OCI-LY7 (cell line): ENCODE measurements around the gene GLIS1. TPM values are rescaled to one million over a fixed set of nuclear protein-coding genes. Genes with fewer than 3 reads are reported as not detected.

Source experiments
- BruUV-seq: library from RNA; stranded (reverse); fragments of 400-500 nt; replicated peaks from 2 replicates; lab custom pipeline; 2021; lab: Mats Ljungman, UMichigan
- CTCF ChIA-PET: fragments of 300-600 bp; sonication (Branson Sonifier 250); formaldehyde crosslinking; loops from one replicate; lab custom pipeline; 2022; ENCODE audit warnings: antibody characterized with exemption; ENCODE audit not compliant: unreplicated experiment; lab: Charles Lee
- POLR2A ChIA-PET: fragments of 300-600 bp; sonication (Branson Sonifier 250); formaldehyde crosslinking; loops from one replicate; lab custom pipeline; 2022; ENCODE audit warnings: antibody characterized with exemption; lab: Charles Lee
- DNase-seq: peaks from one replicate; pipeline ENCODE4 v3.0.0-alpha.2; 2015; ENCODE audit warnings: low spot score
- H2AFZ ChIP-seq: fragments of 200-600 bp; sonication (generic), shearing (Covaris generic); 2 replicates; pipeline ENCODE4 v1.6.1; 2014; ENCODE audit warnings: mild to moderate bottlenecking, antibody characterized with exemption, low read length, moderate library complexity
- H3K27ac ChIP-seq: fragments of 200-600 bp; sonication (generic); 2 replicates; pipeline ENCODE4 v1.5.1; 2014; ENCODE audit warnings: mixed run types, low read depth, mild to moderate bottlenecking, moderate library complexity, low read length, inconsistent platforms; ENCODE audit not compliant: poor library complexity, severe bottlenecking
- H3K36me3 ChIP-seq: fragments of 200-600 bp; sonication (generic); 2 replicates; pipeline ENCODE4 v1.6.1; 2014; ENCODE audit warnings: mild to moderate bottlenecking, antibody characterized with exemption, low read length, moderate library complexity, mixed read lengths; ENCODE audit not compliant: insufficient read depth
- H3K4me1 ChIP-seq: fragments of 200-600 bp; sonication (generic); 2 replicates; pipeline ENCODE4 v1.5.1; 2014; ENCODE audit warnings: mild to moderate bottlenecking, low read length; ENCODE audit not compliant: insufficient read depth, poor library complexity, severe bottlenecking
- H3K4me2 ChIP-seq: fragments of 200-600 bp; sonication (generic); 2 replicates; pipeline ENCODE4 v1.6.1; 2014; ENCODE audit warnings: mild to moderate bottlenecking, low read length
- H3K4me3 ChIP-seq: fragments of 200-600 bp; sonication (generic); 2 replicates; pipeline ENCODE4 v1.5.1; 2014; ENCODE audit warnings: mild to moderate bottlenecking, low read depth, low read length; ENCODE audit not compliant: poor library complexity, severe bottlenecking
- H3K79me2 ChIP-seq: fragments of 200-600 bp; sonication (generic); 2 replicates; pipeline ENCODE4 v1.6.1; 2016; ENCODE audit warnings: low read depth, mild to moderate bottlenecking, low read length, moderate library complexity, mixed read lengths; ENCODE audit not compliant: insufficient read depth
- H3K9me2 ChIP-seq: fragments of 200-600 bp; sonication (generic); 2 replicates; pipeline ENCODE4 v1.6.1; 2016; ENCODE audit warnings: mild to moderate bottlenecking, low read length, mixed read lengths; ENCODE audit not compliant: insufficient read depth
- H3K9me3 ChIP-seq: fragments of 200-600 bp; sonication (generic); 2 replicates; pipeline ENCODE4 v1.6.1; 2014; ENCODE audit warnings: mild to moderate bottlenecking, mixed run types, low read length, mixed read lengths
- H4K20me1 ChIP-seq: fragments of 200-600 bp; sonication (generic); 2 replicates; pipeline ENCODE4 v1.6.1; 2014; ENCODE audit warnings: mild to moderate bottlenecking, antibody characterized with exemption, low read length, moderate library complexity, mixed read lengths; ENCODE audit not compliant: insufficient read depth
- EZH2phosphoT487 ChIP-seq: fragments of 200-600 bp; sonication (generic); IDR thresholded peaks from 2 replicates; pipeline ENCODE4 v1.6.1; 2018; ENCODE audit warnings: low read depth, borderline replicate concordance, mild to moderate bottlenecking, mixed run types, antibody characterized with exemption, low read length, moderate library complexity, mixed read lengths
- intact Hi-C: fragments of 100-400 bp; cut with micrococcal nuclease; formaldehyde crosslinking; loops from one replicate; pipeline ENCODE4 v1.10.0; 2022; ENCODE audit not compliant: unreplicated experiment
- total RNA-seq, 2 experiments: library from RNA; depleted of rRNA in 1 of 2; stranded (reverse); fragments of >200 nt in 1 of 2; shearing (Covaris generic) in 1 of 2; gene quantifications; 2 replicates each; pipeline ENCODE4 v1.2.3, GENCODE V29; 2014 to 2022
- TF ChIP-seq, protein P1 (sequence below): fragments of 200-600 bp; sonication (generic); conservative IDR thresholded peaks from 2 replicates; pipeline ENCODE4 v1.5.1; 2014; ENCODE audit warnings: mild to moderate bottlenecking, antibody characterized with exemption, low read length, moderate library complexity, mixed read lengths

Gene GLIS1
- total RNA-seq, 2 experiments from 2014 or later: not detected

GRCh38 chr1:53710584-53710983 is 28.4 kb downstream of the GLIS1 start:
- H4K20me1 ChIP-seq: no peaks in the 10 kb centered on the region
- no peaks in the 10 kb centered on the region for H3K9me3 ChIP-seq
- H3K4me2 ChIP-seq: no peak overlapping the region
- no TSS peak for BruUV-seq
- ChIA-PET POLR2A (no interaction called here), CTCF (no interaction called here)
- no peak overlapping the region for H2AFZ ChIP-seq
- TF ChIP-seq, protein P1, sequence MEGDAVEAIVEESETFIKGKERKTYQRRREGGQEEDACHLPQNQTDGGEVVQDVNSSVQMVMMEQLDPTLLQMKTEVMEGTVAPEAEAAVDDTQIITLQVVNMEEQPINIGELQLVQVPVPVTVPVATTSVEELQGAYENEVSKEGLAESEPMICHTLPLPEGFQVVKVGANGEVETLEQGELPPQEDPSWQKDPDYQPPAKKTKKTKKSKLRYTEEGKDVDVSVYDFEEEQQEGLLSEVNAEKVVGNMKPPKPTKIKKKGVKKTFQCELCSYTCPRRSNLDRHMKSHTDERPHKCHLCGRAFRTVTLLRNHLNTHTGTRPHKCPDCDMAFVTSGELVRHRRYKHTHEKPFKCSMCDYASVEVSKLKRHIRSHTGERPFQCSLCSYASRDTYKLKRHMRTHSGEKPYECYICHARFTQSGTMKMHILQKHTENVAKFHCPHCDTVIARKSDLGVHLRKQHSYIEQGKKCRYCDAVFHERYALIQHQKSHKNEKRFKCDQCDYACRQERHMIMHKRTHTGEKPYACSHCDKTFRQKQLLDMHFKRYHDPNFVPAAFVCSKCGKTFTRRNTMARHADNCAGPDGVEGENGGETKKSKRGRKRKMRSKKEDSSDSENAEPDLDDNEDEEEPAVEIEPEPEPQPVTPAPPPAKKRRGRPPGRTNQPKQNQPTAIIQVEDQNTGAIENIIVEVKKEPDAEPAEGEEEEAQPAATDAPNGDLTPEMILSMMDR: no peak
- no peak for TF ChIP-seq EZH2phosphoT487
- no peaks in the 10 kb centered on the region for H3K4me1 ChIP-seq
- H3K36me3 ChIP-seq: no peaks in the 10 kb centered on the region
- no peaks in the 10 kb centered on the region for H3K79me2 ChIP-seq
- H3K27ac ChIP-seq: no peak overlapping the region
- no peak for DNase-seq
- intact Hi-C loops: no loop called here
- no peaks in the 10 kb centered on the region for H3K9me2 ChIP-seq
- H3K4me3 ChIP-seq: no peak overlapping the region

- ChIA-PET CTCF (no interaction called here), POLR2A (no interaction called here)
- H3K36me3 ChIP-seq: no peaks in the 10 kb centered on the region
- no peak for DNase-seq
- TF ChIP-seq, protein P1: no peak
- no peak for TF ChIP-seq EZH2phosphoT487
- H3K4me2 ChIP-seq: no peak overlapping the region
- no peak overlapping the region for H3K27ac ChIP-seq
- BruUV-seq: no TSS peak
- H3K4me1 ChIP-seq: no peaks in the 10 kb centered on the region
- H3K79me2 ChIP-seq: no peaks in the 10 kb centered on the region
- no peak overlapping the region for H2AFZ ChIP-seq
- intact Hi-C loops: no loop called here
- H3K9me2 ChIP-seq: no peaks in the 10 kb centered on the region
- no peak overlapping the region for H3K4me3 ChIP-seq
- H3K9me3 ChIP-seq: no peaks in the 10 kb centered on the region
- no peaks in the 10 kb centered on the region for H4K20me1 ChIP-seq
Measured at GRCh38 chr1:53708687-53709086, 30.3 kb downstream of the GLIS1 start.

DNA sequence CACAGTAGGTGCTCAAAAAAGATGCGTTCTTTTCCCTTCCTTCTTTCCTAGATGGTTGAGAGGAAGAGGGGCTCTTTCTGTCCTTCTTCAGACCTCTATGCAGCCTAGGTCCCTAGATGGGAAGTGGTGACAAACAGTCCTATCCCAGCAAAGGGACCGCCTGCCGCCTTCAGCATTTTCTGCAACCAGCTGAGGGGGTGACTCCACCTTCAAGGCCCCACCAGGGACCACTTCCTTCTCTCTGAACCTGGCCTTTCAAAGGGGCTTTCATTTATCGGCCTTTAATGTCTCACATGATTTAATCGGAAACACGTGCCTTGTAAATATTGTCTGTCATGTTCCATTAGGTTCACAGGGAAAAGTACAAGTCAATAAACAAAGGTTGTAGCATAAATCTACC is 32.6 kb downstream of the GLIS1 start:
- H3K27ac ChIP-seq: no peak overlapping the region
- no peak overlapping the region for H3K4me2 ChIP-seq
- TF ChIP-seq EZH2phosphoT487: no peak
- TF ChIP-seq, protein P1: no peak
- intact Hi-C loops: no loop called here
- no peaks in the 10 kb centered on the region for H3K36me3 ChIP-seq
- BruUV-seq: no TSS peak
- no peak overlapping the region for H2AFZ ChIP-seq
- H3K9me3 ChIP-seq: no peaks in the 10 kb centered on the region
- DNase-seq: no peak
- no peaks in the 10 kb centered on the region for H4K20me1 ChIP-seq
- POLR2A ChIA-PET: no interaction called here
- CTCF ChIA-PET: no interaction called here
- no peaks in the 10 kb centered on the region for H3K79me2 ChIP-seq
- H3K9me2 ChIP-seq: no peaks in the 10 kb centered on the region
- no peaks in the 10 kb centered on the region for H3K4me1 ChIP-seq
- no peak overlapping the region for H3K4me3 ChIP-seq
